NCI-H82 (cell line): ENCODE results near the gene PTAFR.
"Not testable (repeated sequence)": the region's sequence is repeated elsewhere in the genome, so short reads cannot be mapped to it uniquely, and the experiment has no call there.

Source experiments
- DNase-seq: peaks from one replicate; lab custom pipeline; 2025; lab: John Stamatoyannopoulos, UW

The PTAFR gene

GRCh38 chr1:28144203-28145135, 32.0 kb downstream of the PTAFR start:
- DNase-seq, result no peak

- no peak for DNase-seq
Measured at GRCh38 chr1:28143496-28144202, 32.8 kb downstream of the PTAFR start.

GRCh38 chr1:28141685-28142084, 34.8 kb downstream of the PTAFR start:
- DNase-seq, result no peak

- not testable (repeated sequence) for DNase-seq
Measured at GRCh38 chr1:28139866-28140265, 36.6 kb downstream of the PTAFR start.

- no peak for DNase-seq
Measured at GRCh38 chr1:28139025-28139712, 37.3 kb downstream of the PTAFR start.

GRCh38 chr1:28136922-28137613, 39.4 kb downstream of the PTAFR start:
- DNase-seq, result no peak

GRCh38 chr1:28136169-28136921, 40.1 kb downstream of the PTAFR start:
- no peak for DNase-seq

- no peak for DNase-seq
Measured at GRCh38 chr1:28135371-28136168, 40.9 kb downstream of the PTAFR start.

- no peak for DNase-seq
Measured at GRCh38 chr1:28134651-28135207, 41.8 kb downstream of the PTAFR start.

GRCh38 chr1:28132171-28133167, 44.0 kb downstream of the PTAFR start:
- no peak for DNase-seq

- DNase-seq, result no peak
Measured at GRCh38 chr1:28130901-28131300, 45.6 kb downstream of the PTAFR start.

- DNase-seq, result no peak
Measured at GRCh38 chr1:28129150-28129549, 47.3 kb downstream of the PTAFR start.

- no peak for DNase-seq
Measured at GRCh38 chr1:28127617-28128257, 48.8 kb downstream of the PTAFR start.

- no peak for DNase-seq
Measured at GRCh38 chr1:28126783-28127490, 49.6 kb downstream of the PTAFR start.

GRCh38 chr1:28126212-28126611, 50.3 kb downstream of the PTAFR start:
- DNase-seq, result no peak

GRCh38 chr1:28123461-28123961, 53.0 kb downstream of the PTAFR start:
- DNase-seq, result peak; percentile 79

GRCh38 chr1:28122183-28122582, 54.3 kb downstream of the PTAFR start:
- DNase-seq, result no peak
